Dermis microvascular lymphatic vessel endothelial cell (primary cell): ENCODE results near the gene ABCA4. TPM values are rescaled to one million over a fixed set of nuclear protein-coding genes. Genes with fewer than 3 reads are reported as not detected.
"Not testable (repeated sequence)": the region's sequence is repeated elsewhere in the genome, so short reads cannot be mapped to it uniquely, and the experiment has no call there.

Source experiments
- DNase-seq, 2 donors: peaks; one replicate each; pipeline versions ENCODE4 v3.0.0 to v3.0.0-alpha.2; 2010; ENCODE audit warnings: low read depth in 2 of 2
- total RNA-seq: library from RNA; depleted of rRNA; stranded (reverse); fragments of >200 nt; gene quantifications from 2 replicates; pipeline ENCODE4 v1.2.1, GENCODE V29; 2014

The ABCA4 gene
- total RNA-seq, 1 donor from 2014 or later, result 27.9 TPM

DNA sequence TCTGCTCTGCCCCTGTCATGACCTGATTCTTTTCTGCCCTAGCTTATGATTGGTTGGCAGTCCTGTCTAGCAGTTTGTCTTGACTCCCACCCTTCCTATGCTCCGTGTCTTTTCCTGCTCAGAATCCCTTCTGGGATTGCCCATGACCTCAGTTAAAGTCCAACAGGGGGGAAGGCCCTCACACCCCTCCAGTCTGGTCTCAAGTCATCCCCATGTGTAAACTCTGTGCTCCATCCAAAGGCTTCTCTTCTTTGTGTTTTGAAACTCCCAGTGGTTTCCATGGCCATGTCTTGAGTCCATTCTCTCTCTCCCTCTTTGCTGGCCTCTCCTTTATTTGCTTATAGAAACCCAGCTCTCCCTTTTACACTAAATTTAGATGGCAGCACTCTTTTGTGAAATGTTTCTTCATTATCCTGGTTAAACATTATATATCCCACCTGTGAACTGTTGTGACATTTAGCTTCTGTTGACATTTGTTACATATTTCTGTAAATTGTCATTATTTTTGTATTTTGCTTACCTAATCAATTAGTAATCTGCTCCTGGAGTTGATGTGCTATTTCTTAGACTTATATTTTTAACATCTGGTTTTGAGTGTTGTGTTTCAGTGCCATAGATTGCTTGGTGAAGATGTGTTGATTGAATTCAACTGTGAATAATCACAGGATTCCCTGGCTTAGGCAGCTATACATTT lies 162.8 kb downstream of the ABCA4 start:
- DNase-seq, result no peak

DNA sequence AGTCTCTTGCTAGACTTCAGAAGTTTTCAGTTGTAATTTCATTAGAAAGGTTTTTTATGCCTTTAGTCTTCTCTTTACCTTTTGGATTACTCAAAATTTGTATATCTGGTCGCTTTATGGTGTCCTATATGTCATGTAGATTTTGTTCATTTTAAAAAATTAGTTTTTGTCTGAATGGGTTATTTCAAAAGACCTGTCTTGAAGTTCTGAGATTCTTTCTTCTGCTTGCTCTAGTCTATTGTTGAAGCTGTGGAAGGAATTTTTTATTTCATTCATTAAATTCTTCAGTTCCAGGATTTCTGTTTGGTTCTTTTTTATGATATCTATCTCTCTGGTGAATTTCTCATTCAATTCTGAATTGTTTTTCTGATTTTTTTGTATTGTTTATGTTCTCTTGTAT lies 165.2 kb downstream of the ABCA4 start:
- no peak for DNase-seq

DNA sequence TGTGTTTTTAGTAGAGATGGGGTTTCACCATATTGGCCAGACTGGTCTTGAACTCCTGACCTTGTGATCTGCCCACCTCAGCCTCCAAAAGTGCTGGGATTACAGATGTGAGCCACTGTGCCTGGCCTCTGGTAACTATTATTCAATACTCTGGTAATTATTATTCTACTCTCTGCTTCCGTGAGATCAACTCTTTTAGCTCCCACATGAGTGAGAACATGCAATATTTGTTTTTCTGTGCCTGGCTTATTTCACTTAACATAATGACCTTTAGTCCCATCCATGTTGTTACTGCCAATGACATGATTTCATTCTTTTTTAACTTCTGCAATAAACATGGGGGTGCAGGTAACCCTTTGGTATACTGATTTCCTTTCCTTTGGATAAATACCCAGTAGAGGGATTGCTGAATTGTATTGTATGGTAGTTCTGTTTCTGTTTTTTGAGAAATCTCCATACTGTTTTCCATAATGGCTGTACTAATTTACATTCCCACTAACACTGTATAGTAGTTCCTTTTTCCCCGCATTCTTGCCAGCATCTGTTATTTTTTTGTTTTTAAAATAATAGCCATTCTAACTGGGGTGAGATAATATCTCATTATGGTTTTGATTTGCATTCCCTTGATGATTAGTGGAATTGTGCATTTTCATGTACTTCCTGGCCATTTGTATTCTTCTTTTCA lies 173.8 kb downstream of the ABCA4 start:
- not testable (repeated sequence) for DNase-seq

Other genes starting within 250 kb of the ABCA4 start
- gene DNTTIP2, start 241.9 kb downstream of the ABCA4 start, total RNA-seq, result 14.1 and 14.7 TPM in 2 replicates
- gene GCLM, start 211.7 kb downstream of the ABCA4 start, total RNA-seq, result 10.2 and 14.8 TPM in 2 replicates
- gene ARHGAP29, start 116.4 kb upstream of the ABCA4 start, total RNA-seq, result 171 and 226 TPM in 2 replicates